MCF 10A (cell line): ENCODE results near the gene PRKD1. TPM values are rescaled to one million over a fixed set of nuclear protein-coding genes. Genes with fewer than 3 reads are reported as not detected.
A peak's percentile ranks its signal among the peaks of the same experiment; 100 is the strongest.

Experiments used
- BruUV-seq: library from RNA; stranded (reverse); fragments of 400-500 nt; replicated peaks from 2 replicates; lab custom pipeline; 2021; lab: Mats Ljungman, UMichigan
- CTCF ChIA-PET: fragments of 300-600 bp; sonication (Branson Sonifier 250); formaldehyde crosslinking; extraction: SDS; loops from one replicate; lab custom pipeline; 2021; ENCODE audit warnings: antibody characterized with exemption, inconsistent platforms; lab: Yijun Ruan, JAX
- POLR2A ChIA-PET: fragments of 300-600, 350-650 bp; sonication (Branson Sonifier 250); formaldehyde crosslinking; extraction: SDS; loops from one replicate; lab custom pipeline; 2020; ENCODE audit warnings: antibody characterized with exemption, inconsistent platforms; lab: Yijun Ruan, JAX
- DNase-seq: peaks from one replicate; pipeline ENCODE4 v3.0.0-alpha.2; 2018; ENCODE audit not compliant: unreplicated experiment
- H3K27ac Mint-ChIP-seq: one replicate; pipeline ENCODE4 v1.8.0; 2022; ENCODE audit warnings: mild to moderate bottlenecking, low read depth, mixed read lengths; ENCODE audit not compliant: unreplicated experiment
- H3K27me3 Mint-ChIP-seq: one replicate; pipeline ENCODE4 v1.8.0; 2022; ENCODE audit warnings: mixed read lengths; ENCODE audit not compliant: insufficient read depth, unreplicated experiment
- H3K36me3 Mint-ChIP-seq: one replicate; pipeline ENCODE4 v1.8.0; 2022; ENCODE audit warnings: mild to moderate bottlenecking, moderate library complexity, mixed read lengths; ENCODE audit not compliant: insufficient read depth, unreplicated experiment
- H3K4me1 Mint-ChIP-seq: one replicate; pipeline ENCODE4 v1.8.0; 2022; ENCODE audit warnings: mixed read lengths; ENCODE audit not compliant: insufficient read depth, unreplicated experiment
- H3K4me3 Mint-ChIP-seq: one replicate; pipeline ENCODE4 v1.8.0; 2022; ENCODE audit warnings: mild to moderate bottlenecking, moderate library complexity, mixed read lengths; ENCODE audit not compliant: unreplicated experiment
- H3K9me3 Mint-ChIP-seq: one replicate; pipeline ENCODE4 v1.8.0; 2022; ENCODE audit warnings: mixed read lengths; ENCODE audit not compliant: unreplicated experiment
- CTCF ChIP-seq: fragments of 200-600 bp; IDR thresholded peaks from one replicate; pipeline ENCODE4 v1.8.0; 2022; ENCODE audit warnings: antibody characterized with exemption, mild to moderate bottlenecking; ENCODE audit not compliant: unreplicated experiment
- intact Hi-C: fragments of 100-400 bp; cut with micrococcal nuclease; formaldehyde crosslinking; loops from 2 replicates; pipeline ENCODE4 v1.14.1; 2022
- total RNA-seq: library from RNA; stranded (reverse); gene quantifications from 2 replicates; pipeline ENCODE4 v1.2.3, GENCODE V29; 2022

The PRKD1 gene
- total RNA-seq, 1 experiment from 2014 or later: 8.8 TPM

GRCh38 chr14:29743531-29743930, 184.1 kb downstream of the PRKD1 start:
- H3K36me3 Mint-ChIP-seq: no peaks in the 10 kb centered on the region
- no peaks in the 10 kb centered on the region for H3K27me3 Mint-ChIP-seq
- peak overlapping the region; percentile 49 for H3K27ac Mint-ChIP-seq
- ChIA-PET CTCF (interaction anchor here (1.2 kb wide), 1 partner anchor 11 kb away, joined by 3 read pairs; no protein-coding TSS in a partner anchor), POLR2A (no interaction called here)
- no peak for DNase-seq
- peaks cover 26% of the 10 kb centered on the region for H3K4me1 Mint-ChIP-seq
- TF ChIP-seq CTCF: no peak
- no peaks in the 10 kb centered on the region for H3K9me3 Mint-ChIP-seq
- intact Hi-C loops: no loop called here
- no TSS peak for BruUV-seq
- no peak overlapping the region for H3K4me3 Mint-ChIP-seq

GRCh38 chr14:29741909-29742401, 185.7 kb downstream of the PRKD1 start:
- POLR2A ChIA-PET: no interaction called here
- DNase-seq: peak; percentile 21
- TF ChIP-seq CTCF: no peak

GRCh38 chr14:29740491-29740890, 187.2 kb downstream of the PRKD1 start:
- no TSS peak for BruUV-seq
- H3K36me3 Mint-ChIP-seq: peaks cover 6% of the 10 kb centered on the region
- no peak for TF ChIP-seq CTCF
- intact Hi-C loops: no loop called here
- H3K27ac Mint-ChIP-seq: no peak overlapping the region
- no peak for DNase-seq
- CTCF ChIA-PET: no interaction called here
- H3K27me3 Mint-ChIP-seq: no peaks in the 10 kb centered on the region
- H3K4me3 Mint-ChIP-seq: no peak overlapping the region
- peaks cover 29% of the 10 kb centered on the region for H3K4me1 Mint-ChIP-seq
- H3K9me3 Mint-ChIP-seq: no peaks in the 10 kb centered on the region
- POLR2A ChIA-PET: no interaction called here

More at GRCh38 chr14:29741909-29742401, 185.7 kb downstream of the PRKD1 start:
- CTCF ChIA-PET: no interaction called here
- Mint-ChIP-seq H3K9me3 (no peaks in the 10 kb centered on the region), H3K27ac (no peak overlapping the region), H3K4me3 (no peak overlapping the region), H3K4me1 (peaks cover 34% of the 10 kb centered on the region), H3K36me3 (peaks cover under 1% of the 10 kb centered on the region), H3K27me3 (no peaks in the 10 kb centered on the region)
- intact Hi-C loops: no loop called here
- no TSS peak for BruUV-seq

- no TSS peak for BruUV-seq
- Mint-ChIP-seq H3K27me3 (no peaks in the 10 kb centered on the region), H3K4me1 (peaks cover 28% of the 10 kb centered on the region), H3K4me3 (no peak overlapping the region), H3K9me3 (no peaks in the 10 kb centered on the region), H3K27ac (no peak overlapping the region), H3K36me3 (peaks cover 6% of the 10 kb centered on the region)
- intact Hi-C loops: no loop called here
- no peak for DNase-seq
- CTCF ChIA-PET: interaction anchor here (0.6 kb wide), 2 partner anchors 194 to 197 kb away, joined by 3 to 5 read pairs; no protein-coding TSS in a partner anchor
- no peak for TF ChIP-seq CTCF
- POLR2A ChIA-PET: no interaction called here
Measured at GRCh38 chr14:29738950-29739349, 188.7 kb downstream of the PRKD1 start.
